ENCODE data around the gene KCNAB1.

KCNAB1 gene

GRCh38 chr3:156349978-156350377 is 229.6 kb downstream of the KCNAB1 start:
- no peak overlapping the region for H3K9ac ChIP-seq (ENCODE audit: low read length)
- H3F3A ChIP-seq (ENCODE audit: insufficient read depth, low read length) = no peaks in the 10 kb centered on the region
- H4K20me1 ChIP-seq (ENCODE audit: insufficient read depth, low read length) = no peaks in the 10 kb centered on the region
- H3K79me2 ChIP-seq (ENCODE audit: insufficient read depth, low read length) = no peaks in the 10 kb centered on the region
- no peak for TF ChIP-seq EZH2 (IDR thresholded peaks at IDR 0.05; ENCODE audit: borderline replicate concordance, low read length)
- TF ChIP-seq, protein P1, sequence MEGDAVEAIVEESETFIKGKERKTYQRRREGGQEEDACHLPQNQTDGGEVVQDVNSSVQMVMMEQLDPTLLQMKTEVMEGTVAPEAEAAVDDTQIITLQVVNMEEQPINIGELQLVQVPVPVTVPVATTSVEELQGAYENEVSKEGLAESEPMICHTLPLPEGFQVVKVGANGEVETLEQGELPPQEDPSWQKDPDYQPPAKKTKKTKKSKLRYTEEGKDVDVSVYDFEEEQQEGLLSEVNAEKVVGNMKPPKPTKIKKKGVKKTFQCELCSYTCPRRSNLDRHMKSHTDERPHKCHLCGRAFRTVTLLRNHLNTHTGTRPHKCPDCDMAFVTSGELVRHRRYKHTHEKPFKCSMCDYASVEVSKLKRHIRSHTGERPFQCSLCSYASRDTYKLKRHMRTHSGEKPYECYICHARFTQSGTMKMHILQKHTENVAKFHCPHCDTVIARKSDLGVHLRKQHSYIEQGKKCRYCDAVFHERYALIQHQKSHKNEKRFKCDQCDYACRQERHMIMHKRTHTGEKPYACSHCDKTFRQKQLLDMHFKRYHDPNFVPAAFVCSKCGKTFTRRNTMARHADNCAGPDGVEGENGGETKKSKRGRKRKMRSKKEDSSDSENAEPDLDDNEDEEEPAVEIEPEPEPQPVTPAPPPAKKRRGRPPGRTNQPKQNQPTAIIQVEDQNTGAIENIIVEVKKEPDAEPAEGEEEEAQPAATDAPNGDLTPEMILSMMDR (IDR thresholded peaks at IDR 0.05; ENCODE audit: low read length) = no peak
- H3K4me1 ChIP-seq (ENCODE audit: insufficient read depth, low read length, severe bottlenecking) = peaks cover 4% of the 10 kb centered on the region
- no peaks in the 10 kb centered on the region for H3K9me3 ChIP-seq (ENCODE audit: low read length)
- H3K27me3 ChIP-seq (ENCODE audit: insufficient read depth, low read length) = no peaks in the 10 kb centered on the region
- H3K4me3 ChIP-seq (ENCODE audit: low read depth, low read length, poor library complexity, severe bottlenecking) = no peak overlapping the region
- no peaks in the 10 kb centered on the region for H3K9me2 ChIP-seq (ENCODE audit: low read depth, low read length)
- no peak overlapping the region for H2AFZ ChIP-seq (ENCODE audit: low read length)
- no peak overlapping the region for H3K4me2 ChIP-seq (ENCODE audit: low read length)
- H3K27ac ChIP-seq (ENCODE audit: low read depth, low read length, poor library complexity, severe bottlenecking) = no peak overlapping the region
- H3K36me3 ChIP-seq (ENCODE audit: insufficient read depth, low read length) = no peaks in the 10 kb centered on the region

GRCh38 chr3:156350781-156351180 is 230.4 kb downstream of the KCNAB1 start:
- H3K36me3 ChIP-seq (ENCODE audit: insufficient read depth, low read length) = no peaks in the 10 kb centered on the region
- no peak overlapping the region for H3K9ac ChIP-seq (ENCODE audit: low read length)
- peaks cover 4% of the 10 kb centered on the region for H3K4me1 ChIP-seq (ENCODE audit: insufficient read depth, low read length, severe bottlenecking)
- H2AFZ ChIP-seq (ENCODE audit: low read length) = no peak overlapping the region
- no peaks in the 10 kb centered on the region for H3K27me3 ChIP-seq (ENCODE audit: insufficient read depth, low read length)
- H3K9me2 ChIP-seq (ENCODE audit: low read depth, low read length) = no peaks in the 10 kb centered on the region
- TF ChIP-seq, protein P1 (IDR thresholded peaks at IDR 0.05; ENCODE audit: low read length) = no peak
- no peak for TF ChIP-seq EZH2 (IDR thresholded peaks at IDR 0.05; ENCODE audit: borderline replicate concordance, low read length)
- H3K4me2 ChIP-seq (ENCODE audit: low read length) = no peak overlapping the region
- H3K79me2 ChIP-seq (ENCODE audit: insufficient read depth, low read length) = no peaks in the 10 kb centered on the region
- no peak overlapping the region for H3K4me3 ChIP-seq (ENCODE audit: low read depth, low read length, poor library complexity, severe bottlenecking)
- H3F3A ChIP-seq (ENCODE audit: insufficient read depth, low read length) = no peaks in the 10 kb centered on the region
- H3K9me3 ChIP-seq (ENCODE audit: low read length) = no peaks in the 10 kb centered on the region
- no peak overlapping the region for H3K27ac ChIP-seq (ENCODE audit: low read depth, low read length, poor library complexity, severe bottlenecking)
- no peaks in the 10 kb centered on the region for H4K20me1 ChIP-seq (ENCODE audit: insufficient read depth, low read length)

- Histone ChIP-seq H3K4me3 (ENCODE audit: low read depth, low read length, poor library complexity, severe bottlenecking) (no peak overlapping the region), H3K9me2 (ENCODE audit: low read depth, low read length) (no peaks in the 10 kb centered on the region), H3K9ac (ENCODE audit: low read length) (no peak overlapping the region), H3K79me2 (ENCODE audit: insufficient read depth, low read length) (no peaks in the 10 kb centered on the region), H3K4me2 (ENCODE audit: low read length) (no peak overlapping the region), H4K20me1 (ENCODE audit: insufficient read depth, low read length) (no peaks in the 10 kb centered on the region), H3K27ac (ENCODE audit: low read depth, low read length, poor library complexity, severe bottlenecking) (no peak overlapping the region), H3F3A (ENCODE audit: insufficient read depth, low read length) (no peaks in the 10 kb centered on the region), H2AFZ (ENCODE audit: low read length) (no peak overlapping the region), H3K36me3 (ENCODE audit: insufficient read depth, low read length) (no peaks in the 10 kb centered on the region), H3K4me1 (ENCODE audit: insufficient read depth, low read length, severe bottlenecking) (peaks cover 13% of the 10 kb centered on the region), H3K27me3 (ENCODE audit: insufficient read depth, low read length) (no peaks in the 10 kb centered on the region), H3K9me3 (ENCODE audit: low read length) (no peaks in the 10 kb centered on the region)
- TF ChIP-seq, protein P1 (IDR thresholded peaks at IDR 0.05; ENCODE audit: low read length) = no peak
- TF ChIP-seq EZH2 (IDR thresholded peaks at IDR 0.05; ENCODE audit: borderline replicate concordance, low read length) = no peak
Measured at GRCh38 chr3:156351783-156352182, 231.4 kb downstream of the KCNAB1 start.
